GM23248 (cell line): Measurements from ENCODE around the gene IFI16. TPM values are rescaled to one million over a fixed set of nuclear protein-coding genes. Genes with fewer than 3 reads are reported as not detected.
"Not testable (repeated sequence)": the region's sequence is repeated elsewhere in the genome, so short reads cannot be mapped to it uniquely, and the experiment has no call there.

ENCODE experiments used
- DNase-seq: peaks from one replicate; pipeline ENCODE4 v3.0.0-alpha.2; 2015
- H2AFZ ChIP-seq: fragments of 200-600 bp; sonication (generic); 2 replicates; pipeline ENCODE4 v1.6.1; 2016; ENCODE audit warnings: antibody characterized with exemption
- H3F3A ChIP-seq: fragments of 200-600 bp; sonication (generic); 2 replicates; pipeline ENCODE4 v1.6.1; 2016; ENCODE audit warnings: mild to moderate bottlenecking, antibody characterized with exemption, mixed run types; ENCODE audit not compliant: insufficient read depth
- H3K27ac ChIP-seq: fragments of 200-600 bp; sonication (generic); 2 replicates; pipeline ENCODE4 v1.5.1; 2016; ENCODE audit warnings: mild to moderate bottlenecking
- H3K27me3 ChIP-seq: fragments of 200-600 bp; sonication (generic); replicated peaks from 2 replicates; pipeline ENCODE4 v1.6.1; 2016; ENCODE audit warnings: mild to moderate bottlenecking; ENCODE audit not compliant: insufficient read depth
- H3K36me3 ChIP-seq: fragments of 200-600 bp; sonication (generic); 2 replicates; pipeline ENCODE4 v1.6.1; 2016; ENCODE audit warnings: low read depth, mild to moderate bottlenecking
- H3K4me1 ChIP-seq: fragments of 200-600 bp; sonication (generic); 2 replicates; pipeline ENCODE4 v1.6.1; 2016; ENCODE audit warnings: mild to moderate bottlenecking; ENCODE audit not compliant: insufficient read depth
- H3K4me2 ChIP-seq: fragments of 200-600 bp; sonication (generic); one replicate; pipeline ENCODE4 v1.6.1; 2016; ENCODE audit warnings: mild to moderate bottlenecking; ENCODE audit not compliant: unreplicated experiment
- H3K4me3 ChIP-seq: fragments of 200-600 bp; sonication (generic); 2 replicates; pipeline ENCODE4 v1.5.1; 2016; ENCODE audit warnings: mild to moderate bottlenecking
- H3K79me2 ChIP-seq: fragments of 200-600 bp; sonication (generic); 2 replicates; pipeline ENCODE4 v1.6.1; 2016; ENCODE audit warnings: mild to moderate bottlenecking; ENCODE audit not compliant: insufficient read depth
- H3K9ac ChIP-seq: fragments of 200-600 bp; sonication (generic); 2 replicates; pipeline ENCODE4 v1.6.1; 2016; ENCODE audit warnings: mild to moderate bottlenecking
- H3K9me2 ChIP-seq: fragments of 200-600 bp; sonication (generic); 2 replicates; pipeline ENCODE4 v1.6.1; 2016; ENCODE audit warnings: mixed run types, mild to moderate bottlenecking, moderate library complexity; ENCODE audit not compliant: insufficient read depth
- H3K9me3 ChIP-seq: fragments of 200-600 bp; sonication (generic); one replicate; pipeline ENCODE4 v1.6.1; 2017; ENCODE audit warnings: low read depth
- H4K20me1 ChIP-seq: fragments of 200-600 bp; sonication (generic); 2 replicates; pipeline ENCODE4 v1.6.0; 2016; ENCODE audit not compliant: insufficient read depth
- EZH2 ChIP-seq: fragments of 200-600 bp; sonication (generic); IDR thresholded peaks from 2 replicates; pipeline ENCODE4 v1.6.1; 2018; ENCODE audit warnings: antibody characterized with exemption, mild to moderate bottlenecking; ENCODE audit not compliant: insufficient read depth, poor library complexity, severe bottlenecking
- EZH2phosphoT487 ChIP-seq: fragments of 200-600 bp; sonication (generic); IDR thresholded peaks from 2 replicates; pipeline ENCODE4 v1.6.1; 2018; ENCODE audit warnings: antibody characterized with exemption, moderate library complexity, mild to moderate bottlenecking, low read depth; ENCODE audit not compliant: insufficient read depth
- WGBS, 2 experiments: methylation state at CpG; one replicate each; pipeline ENCODE4 v1.1.6; 2015 to 2017; ENCODE audit warnings: low lambda C conversion rate in 2 of 2, low coverage in 1 of 2; ENCODE audit errors: missing lambda C conversion rate in 2 of 2; 5-methylcytosine and 5-hydroxymethylcytosine counted together
- in situ Hi-C: fragments of 300-500 bp; cut with MboI; formaldehyde crosslinking; loops from 2 replicates; pipeline ENCODE4 v1.15.0; 2020
- polyA plus RNA-seq: library from polyadenylated mRNA; unstranded; fragments of >200 nt; fragmentation: Nextera tagmentation; extraction: Ambion mirVana; gene quantifications from 2 replicates; pipeline ENCODE4 v1.2.1, GENCODE V29; 2016
- total RNA-seq: library from RNA; depleted of rRNA; stranded (reverse); fragments of >200 nt; shearing (Covaris generic); gene quantifications from 2 replicates; pipeline ENCODE4 v1.2.3, GENCODE V29; 2014; rRNA removed

The IFI16 gene
- total and polyA plus RNA-seq, 2 experiments from 2014 or later, result 36.4 to 88.9 TPM

- Histone ChIP-seq H3F3A (0 out of 2 replicates have a peak, but pooled peaks cover 4% of the 10 kb centered on the region), H3K9me2 (no peaks in the 10 kb centered on the region), H3K9ac (no peak overlapping the region), H3K79me2 (no peaks in the 10 kb centered on the region), H4K20me1 (no peaks in the 10 kb centered on the region), H3K27me3 (no peaks in the 10 kb centered on the region), H3K27ac (no peak overlapping the region), H3K36me3 (no peaks in the 10 kb centered on the region), H2AFZ (no peak overlapping the region), H3K4me3 (no peak overlapping the region), H3K9me3 (no peaks in the 10 kb centered on the region), H3K4me2 (no peak overlapping the region), H3K4me1 (peaks cover 3% of the 10 kb centered on the region; the same call in 1 of the 2 replicates)
- WGBS, 2 experiments, result 50% methylated on average over 1 of the region's 1 CpG
- in situ Hi-C loops, result no loop called here
- no peak for TF ChIP-seq EZH2phosphoT487
- TF ChIP-seq EZH2, result no peak
- DNase-seq, result no peak
Observed at GRCh38 chr1:159100589-159100988, 90.9 kb downstream of the IFI16 start.

GRCh38 chr1:159103021-159103420 lies 93.3 kb downstream of the IFI16 start:
- H3K36me3 ChIP-seq, H4K20me1 ChIP-seq, H3K79me2 ChIP-seq, H3K9ac ChIP-seq, H3K4me1 ChIP-seq, H3K9me3 ChIP-seq, H3K4me3 ChIP-seq, H3K4me2 ChIP-seq, in situ Hi-C loops, H2AFZ ChIP-seq, H3F3A ChIP-seq, H3K9me2 ChIP-seq: not testable (repeated sequence)
- WGBS, 2 experiments, result 43 to 46% methylated on average over 3 of the region's 3 CpGs
- peak; percentile 66 for DNase-seq
- Histone ChIP-seq H3K27me3 (peaks cover 14% of the 10 kb centered on the region), H3K27ac (0 out of 2 replicates have a peak overlapping the region, but pooled peaks have one; percentile 30)

Other genes with a start within 250 kb of the IFI16 start
- gene OR6N1, start 237.7 kb upstream of the IFI16 start, total RNA-seq, result not detected in 2 replicates
- gene OR6N1, start 237.7 kb upstream of the IFI16 start, polyA plus RNA-seq, result not detected in 2 replicates
- gene OR6N2, start 228.7 kb upstream of the IFI16 start, total RNA-seq, result not detected in 2 replicates
- not detected in 2 replicates for gene OR6N2, start 228.7 kb upstream of the IFI16 start, polyA plus RNA-seq
- gene MNDA, start 178.6 kb upstream of the IFI16 start, total RNA-seq, result not detected in 2 replicates
- not detected in 2 replicates for gene MNDA, start 178.6 kb upstream of the IFI16 start, polyA plus RNA-seq
- gene PYHIN1, start 78.4 kb upstream of the IFI16 start, total RNA-seq, result not detected in 2 replicates
- not detected in 2 replicates for gene PYHIN1, start 78.4 kb upstream of the IFI16 start, polyA plus RNA-seq
- 1.3 TPM in 2 replicates for gene AIM2, start 66.9 kb downstream of the IFI16 start, total RNA-seq
- 2.5 and 2.6 TPM in 2 replicates for gene AIM2, start 66.9 kb downstream of the IFI16 start, polyA plus RNA-seq
- gene CADM3, start 161.7 kb downstream of the IFI16 start, total RNA-seq, result not detected in 2 replicates
- gene CADM3, start 161.7 kb downstream of the IFI16 start, polyA plus RNA-seq, result 0.14 TPM in 1 of 2 replicates, not detected in the other
- not detected in 2 replicates for gene ACKR1, start 195.0 kb downstream of the IFI16 start, total RNA-seq
- gene ACKR1, start 195.0 kb downstream of the IFI16 start, polyA plus RNA-seq, result not detected in 2 replicates